ENCODE measurements around the gene IFNA13.

The IFNA13 gene

GRCh38 chr9:21357479-21358460 lies 10.1 kb downstream of the IFNA13 start:
- no peak for FAIRE-seq

- no peak for FAIRE-seq
Measured at GRCh38 chr9:21350787-21351186, 17.1 kb downstream of the IFNA13 start, which contains the start of gene IFNA6. IFNA6 (minus strand) TSS chr9:21350887; CDS start chr9:21350887, 0 bp downstream.

- no peak for FAIRE-seq
Measured at GRCh38 chr9:21348430-21348970, 19.4 kb downstream of the IFNA13 start.

- no peak for FAIRE-seq
Measured at GRCh38 chr9:21340735-21341134, 27.1 kb downstream of the IFNA13 start.

- FAIRE-seq: no peak
Measured at GRCh38 chr9:21336457-21336856, 31.4 kb downstream of the IFNA13 start.

- FAIRE-seq: peak; percentile 5
Measured at GRCh38 chr9:21334701-21335632, 32.9 kb downstream of the IFNA13 start, which contains the start of gene KLHL9. KLHL9 (minus strand) TSS chr9:21335404; CDS start chr9:21334859, 545 bp downstream.

- no peak for FAIRE-seq
Measured at GRCh38 chr9:21333226-21333625, 34.6 kb downstream of the IFNA13 start.

- no peak for FAIRE-seq
Measured at GRCh38 chr9:21331676-21332402, 36.0 kb downstream of the IFNA13 start.

GRCh38 chr9:21326526-21327139 lies 41.2 kb downstream of the IFNA13 start:
- FAIRE-seq: peak; percentile 88

- FAIRE-seq: no peak
Measured at GRCh38 chr9:21324047-21324446, 43.8 kb downstream of the IFNA13 start.

GRCh38 chr9:21322911-21323461 lies 44.9 kb downstream of the IFNA13 start:
- no peak for FAIRE-seq

- no peak for FAIRE-seq
Measured at GRCh38 chr9:21320465-21320864, 47.4 kb downstream of the IFNA13 start.

- peak; percentile 56 for FAIRE-seq
Measured at GRCh38 chr9:21317956-21318923, 49.6 kb downstream of the IFNA13 start.
